HL-60 (cell line): ENCODE measurements around the gene CES4A.

Experiments used
- DNase-seq, 2 experiments: peaks; one replicate each; pipeline ENCODE4 v3.0.0-alpha.2; 2010 to 2020; ENCODE audit warnings: low read depth in 1 of 2, low spot score in 1 of 2
- H3K27ac ChIP-seq: fragments of 250-450 bp; sonication (Bioruptor Pico); replicated peaks from 2 replicates; pipeline ENCODE4 v1.5.1; 2020; ENCODE audit warnings: mild to moderate bottlenecking, moderate library complexity
- H3K27me3 ChIP-seq: fragments of 250-450 bp; sonication (Bioruptor Pico); 2 replicates; pipeline ENCODE4 v1.5.1; 2021; ENCODE audit warnings: mild to moderate bottlenecking, moderate library complexity; ENCODE audit not compliant: insufficient read depth, poor library complexity, severe bottlenecking
- H3K4me3 ChIP-seq: replicated peaks from 2 replicates; pipeline ENCODE4 v1.5.1; 2011; ENCODE audit warnings: mild to moderate bottlenecking, control low read depth, low read length; ENCODE audit not compliant: insufficient read depth
- CTCF ChIP-seq: IDR thresholded peaks from one replicate; pipeline ENCODE4 v1.5.1; 2011; ENCODE audit warnings: low read length, control low read depth, inconsistent platforms; ENCODE audit not compliant: insufficient read depth
- GABPA ChIP-seq: IDR thresholded peaks from 2 replicates; pipeline ENCODE4 v1.6.1; 2012; ENCODE audit warnings: low read depth
- POLR2AphosphoS5 ChIP-seq: IDR thresholded peaks from 2 replicates; pipeline ENCODE4 v1.6.1; 2012; ENCODE audit warnings: low read depth
- REST ChIP-seq: IDR thresholded peaks from 2 replicates; pipeline ENCODE4 v1.6.1; 2012; ENCODE audit warnings: low read depth; ENCODE audit not compliant: insufficient replicate concordance
- SPI1 ChIP-seq: IDR thresholded peaks from 2 replicates; pipeline ENCODE4 v1.6.1; 2012; ENCODE audit warnings: low read depth, mild to moderate bottlenecking, borderline replicate concordance

Gene CES4A

GRCh38 chr16:67017421-67017750 is 29.0 kb downstream of the CES4A start:
- no peak overlapping the region for H3K4me3 ChIP-seq
- no peak for TF ChIP-seq GABPA
- no peak for TF ChIP-seq CTCF
- no peak for TF ChIP-seq SPI1
- no peak for TF ChIP-seq REST
- TF ChIP-seq POLR2AphosphoS5 = no peak
- H3K27ac ChIP-seq = no peak overlapping the region
- H3K27me3 ChIP-seq = peaks cover 13% of the 10 kb centered on the region
- no peak for DNase-seq

GRCh38 chr16:67017810-67018488 is 29.6 kb downstream of the CES4A start:
- H3K27ac ChIP-seq = no peak overlapping the region
- peak; percentile 74 to 85 for DNase-seq
- H3K27me3 ChIP-seq = peaks cover 13% of the 10 kb centered on the region
- TF ChIP-seq POLR2AphosphoS5 (no peak), CTCF (peak; percentile 75), GABPA (no peak), SPI1 (no peak), REST (no peak)
- H3K4me3 ChIP-seq = no peak overlapping the region

GRCh38 chr16:67019171-67019570 is 30.8 kb downstream of the CES4A start:
- no peak for DNase-seq
- H3K27ac ChIP-seq = no peak overlapping the region
- H3K27me3 ChIP-seq = peaks cover 6% of the 10 kb centered on the region
- no peak for TF ChIP-seq GABPA
- TF ChIP-seq CTCF = no peak
- TF ChIP-seq REST = no peak
- TF ChIP-seq SPI1 = no peak
- no peak for TF ChIP-seq POLR2AphosphoS5
- H3K4me3 ChIP-seq = no peak overlapping the region
